ENCODE results near the gene KRTAP21-2. TPM values are rescaled to one million over a fixed set of nuclear protein-coding genes. Genes with fewer than 3 reads are reported as not detected.

KRTAP21-2 gene
- total RNA-seq, 2 donors from 2014 or later, result not detected

DNA sequence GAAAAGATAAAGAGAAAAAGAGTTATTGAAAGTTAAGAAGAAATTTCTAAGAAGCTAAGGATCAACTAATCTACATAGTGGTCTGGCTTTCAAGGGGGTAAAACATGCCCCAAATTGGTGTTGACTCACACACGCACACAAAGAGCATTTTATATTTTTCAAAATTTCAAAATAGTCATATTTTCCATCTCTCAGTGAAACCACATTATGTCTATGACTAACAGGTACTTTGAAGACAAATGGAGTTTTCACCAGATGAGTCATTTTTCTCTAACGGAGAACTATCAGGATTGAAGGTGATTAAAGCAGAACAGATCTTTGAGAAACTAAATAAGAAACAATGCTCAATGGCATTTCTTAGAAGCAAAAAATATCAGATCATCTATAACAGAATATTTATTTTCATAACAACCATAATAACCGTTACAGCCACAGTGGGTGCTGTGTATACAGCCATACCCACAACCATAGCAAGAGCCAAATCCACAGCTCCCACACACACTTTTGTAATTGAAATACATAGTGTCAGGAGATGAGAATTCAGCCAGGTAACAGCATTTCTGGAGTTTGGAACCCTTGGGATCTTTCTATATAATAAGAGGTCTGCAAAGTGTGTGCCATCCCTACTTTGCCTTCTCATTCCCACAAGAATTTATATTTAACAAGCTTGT lies 28.7 kb downstream of the KRTAP21-2 start, which contains the start of gene KRTAP21-3:
TSS of gene KRTAP21-3 (minus strand) at position 539 of the 671 bp plus-strand sequence. CDS start at position 521, 18 bp downstream.
- Histone ChIP-seq H3K27ac (no peak within 1 kb of the TSS), H3K4me1 (no peaks in the 10 kb centered on the region), H3K9ac (ENCODE audit: low read depth in 2 of 2, low read length in 2 of 2) (no peak within 1 kb of the TSS), H3K27me3 (no peaks in the 10 kb centered on the region), H3K9me3 (no peaks in the 10 kb centered on the region), H3K36me3 (no peaks in the 10 kb centered on the region), H3K4me3 (no peak within 1 kb of the TSS)
- TF ChIP-seq, protein P1, sequence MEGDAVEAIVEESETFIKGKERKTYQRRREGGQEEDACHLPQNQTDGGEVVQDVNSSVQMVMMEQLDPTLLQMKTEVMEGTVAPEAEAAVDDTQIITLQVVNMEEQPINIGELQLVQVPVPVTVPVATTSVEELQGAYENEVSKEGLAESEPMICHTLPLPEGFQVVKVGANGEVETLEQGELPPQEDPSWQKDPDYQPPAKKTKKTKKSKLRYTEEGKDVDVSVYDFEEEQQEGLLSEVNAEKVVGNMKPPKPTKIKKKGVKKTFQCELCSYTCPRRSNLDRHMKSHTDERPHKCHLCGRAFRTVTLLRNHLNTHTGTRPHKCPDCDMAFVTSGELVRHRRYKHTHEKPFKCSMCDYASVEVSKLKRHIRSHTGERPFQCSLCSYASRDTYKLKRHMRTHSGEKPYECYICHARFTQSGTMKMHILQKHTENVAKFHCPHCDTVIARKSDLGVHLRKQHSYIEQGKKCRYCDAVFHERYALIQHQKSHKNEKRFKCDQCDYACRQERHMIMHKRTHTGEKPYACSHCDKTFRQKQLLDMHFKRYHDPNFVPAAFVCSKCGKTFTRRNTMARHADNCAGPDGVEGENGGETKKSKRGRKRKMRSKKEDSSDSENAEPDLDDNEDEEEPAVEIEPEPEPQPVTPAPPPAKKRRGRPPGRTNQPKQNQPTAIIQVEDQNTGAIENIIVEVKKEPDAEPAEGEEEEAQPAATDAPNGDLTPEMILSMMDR (IDR thresholded peaks at IDR 0.05), result no peak
- intact Hi-C loops (cut with DNase I), result no loop called here
- DNase-seq, result no peak

- DNase-seq, result no peak
- H3K36me3 ChIP-seq, result no peaks in the 10 kb centered on the region
Measured at GRCh38 chr21:30717105-30717504, 30.0 kb downstream of the KRTAP21-2 start.

DNA sequence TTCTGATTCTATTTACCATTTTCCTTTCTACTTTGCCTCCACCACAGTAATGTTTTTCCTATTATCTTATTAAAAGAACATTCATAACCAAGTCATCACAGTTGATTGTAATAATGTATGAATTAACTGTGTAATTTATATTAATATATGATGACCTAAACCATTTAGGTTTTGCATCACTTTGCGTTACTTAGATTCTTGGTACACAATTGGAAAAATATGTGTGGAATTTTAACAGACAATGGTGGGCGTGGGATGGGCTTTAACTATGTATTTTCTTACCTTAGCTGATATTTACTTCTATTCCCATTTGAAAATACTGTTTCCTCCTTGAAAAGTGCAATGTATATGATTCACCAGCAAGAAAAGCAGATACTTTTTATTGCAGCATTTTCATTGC lies 32.1 kb downstream of the KRTAP21-2 start:
- Histone ChIP-seq H3K36me3 (no peaks in the 10 kb centered on the region), H3K9ac (ENCODE audit: low read depth in 2 of 2, low read length in 2 of 2) (no peak overlapping the region), H3K9me3 (no peaks in the 10 kb centered on the region), H3K4me3 (no peak overlapping the region), H3K27ac (no peak overlapping the region), H3K27me3 (no peaks in the 10 kb centered on the region), H3K4me1 (no peaks in the 10 kb centered on the region)
- no peak for DNase-seq
- intact Hi-C loops (cut with DNase I), result no loop called here
- TF ChIP-seq, protein P1 (IDR thresholded peaks at IDR 0.05), result no peak

More at GRCh38 chr21:30717105-30717504, 30.0 kb downstream of the KRTAP21-2 start:
- TF ChIP-seq, protein P1 (IDR thresholded peaks at IDR 0.05), result no peak
- Histone ChIP-seq H3K27me3 (no peaks in the 10 kb centered on the region), H3K4me1 (no peaks in the 10 kb centered on the region), H3K4me3 (no peak overlapping the region), H3K27ac (no peak overlapping the region), H3K9ac (ENCODE audit: low read depth in 2 of 2, low read length in 2 of 2) (no peak overlapping the region), H3K9me3 (no peaks in the 10 kb centered on the region)
- intact Hi-C loops (cut with DNase I), result no loop called here

- Histone ChIP-seq H3K27ac (no peak overlapping the region), H3K9ac (ENCODE audit: low read depth in 2 of 2, low read length in 2 of 2) (no peak overlapping the region), H3K9me3 (no peaks in the 10 kb centered on the region), H3K4me1 (no peaks in the 10 kb centered on the region), H3K36me3 (no peaks in the 10 kb centered on the region), H3K27me3 (no peaks in the 10 kb centered on the region), H3K4me3 (no peak overlapping the region)
- intact Hi-C loops (cut with DNase I), result no loop called here
- TF ChIP-seq, protein P1 (IDR thresholded peaks at IDR 0.05), result no peak
- DNase-seq, result no peak
Measured at GRCh38 chr21:30714456-30714855, 32.6 kb downstream of the KRTAP21-2 start.

DNA sequence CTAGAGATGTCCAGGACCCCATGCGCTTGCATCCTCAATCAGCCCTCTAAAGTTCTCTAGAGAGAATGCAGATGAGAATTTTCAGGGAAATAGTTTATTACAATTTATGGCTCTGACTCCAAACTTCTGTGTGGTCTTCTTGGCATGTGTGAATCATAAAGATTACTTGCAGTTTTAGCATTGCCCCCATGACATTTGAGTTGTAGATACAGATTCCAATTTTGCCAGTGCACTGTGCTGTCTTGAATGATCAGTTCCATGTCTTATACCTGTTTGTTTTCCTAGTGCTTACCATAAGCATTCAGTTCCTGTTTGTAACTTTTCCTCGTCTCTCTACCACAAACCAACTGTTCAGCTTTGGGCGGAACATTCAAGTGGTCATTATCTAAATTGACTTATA lies 33.3 kb downstream of the KRTAP21-2 start:
- DNase-seq, result no peak
- Histone ChIP-seq H3K9me3 (no peaks in the 10 kb centered on the region), H3K9ac (ENCODE audit: low read depth in 2 of 2, low read length in 2 of 2) (no peak overlapping the region), H3K36me3 (no peaks in the 10 kb centered on the region), H3K4me3 (no peak overlapping the region), H3K27me3 (no peaks in the 10 kb centered on the region), H3K4me1 (no peaks in the 10 kb centered on the region), H3K27ac (no peak overlapping the region)
- TF ChIP-seq, protein P1 (IDR thresholded peaks at IDR 0.05), result no peak
- intact Hi-C loops (cut with DNase I), result no loop called here
